DOHH2 (cell line): ENCODE results near the gene PPM1H.

Experiments used
- H3F3A ChIP-seq: fragments of 200-600 bp; sonication (generic), shearing (Covaris generic); 2 replicates; pipeline ENCODE4 v1.6.0; 2016; ENCODE audit warnings: antibody characterized with exemption, mild to moderate bottlenecking; ENCODE audit not compliant: control insufficient read depth, insufficient read depth
- H3K27ac ChIP-seq: fragments of 200-600 bp; sonication (generic); 2 replicates; pipeline ENCODE4 v1.5.1; 2014; ENCODE audit warnings: low read depth, mild to moderate bottlenecking, low read length, moderate library complexity
- H3K27me3 ChIP-seq: fragments of 200-600 bp; sonication (generic); 2 replicates; pipeline ENCODE4 v1.6.1; 2014; ENCODE audit warnings: mild to moderate bottlenecking, low read length, mixed read lengths; ENCODE audit not compliant: control insufficient read depth
- H3K36me3 ChIP-seq: fragments of 200-600 bp; sonication (generic); 2 replicates; pipeline ENCODE4 v1.6.1; 2014; ENCODE audit warnings: mild to moderate bottlenecking, low read length, moderate library complexity, mixed read lengths; ENCODE audit not compliant: control insufficient read depth
- H3K4me1 ChIP-seq: fragments of 200-600 bp; sonication (generic); 2 replicates; pipeline ENCODE4 v1.6.1; 2014; ENCODE audit warnings: mild to moderate bottlenecking, low read length, mixed read lengths; ENCODE audit not compliant: control insufficient read depth
- H3K4me2 ChIP-seq: fragments of 200-600 bp; sonication (generic); 2 replicates; pipeline ENCODE4 v1.6.0; 2014; ENCODE audit warnings: mild to moderate bottlenecking, low read length, moderate library complexity
- H3K4me3 ChIP-seq: fragments of 200-600 bp; sonication (generic); 2 replicates; pipeline ENCODE4 v1.5.1; 2014; ENCODE audit warnings: mild to moderate bottlenecking, low read length, mixed read lengths
- H3K79me2 ChIP-seq: fragments of 200-600 bp; sonication (generic); 2 replicates; pipeline ENCODE4 v1.6.1; 2014; ENCODE audit warnings: mild to moderate bottlenecking, low read length, mixed read lengths; ENCODE audit not compliant: control insufficient read depth
- H3K9me2 ChIP-seq: fragments of 200-600 bp; sonication (generic); replicated peaks from 2 replicates; pipeline ENCODE4 v1.6.1; 2014; ENCODE audit warnings: mild to moderate bottlenecking, low read length, mixed read lengths; ENCODE audit not compliant: control insufficient read depth
- H3K9me3 ChIP-seq: fragments of 200-600 bp; sonication (generic); 2 replicates; pipeline ENCODE4 v1.6.1; 2014; ENCODE audit warnings: antibody characterized with exemption, low read length, mixed read lengths; ENCODE audit not compliant: control insufficient read depth, insufficient read depth
- H4K20me1 ChIP-seq: fragments of 200-600 bp; sonication (generic); 2 replicates; pipeline ENCODE4 v1.6.0; 2014; ENCODE audit warnings: low read depth, mild to moderate bottlenecking, antibody characterized with exemption, low read length, moderate library complexity; ENCODE audit not compliant: control insufficient read depth, insufficient read depth
- CTCF ChIP-seq: fragments of 200-600 bp; sonication (generic); IDR thresholded peaks from one replicate; pipeline ENCODE4 v1.5.1; 2014; ENCODE audit warnings: antibody characterized with exemption, mild to moderate bottlenecking, low read depth, low read length; ENCODE audit not compliant: poor library complexity, severe bottlenecking
- EZH2phosphoT487 ChIP-seq: fragments of 200-600 bp; sonication (generic); IDR thresholded peaks from 2 replicates; pipeline ENCODE4 v1.6.1; 2017; ENCODE audit warnings: borderline replicate concordance, mild to moderate bottlenecking, antibody characterized with exemption, low read length, moderate library complexity, mixed read lengths

PPM1H gene

DNA sequence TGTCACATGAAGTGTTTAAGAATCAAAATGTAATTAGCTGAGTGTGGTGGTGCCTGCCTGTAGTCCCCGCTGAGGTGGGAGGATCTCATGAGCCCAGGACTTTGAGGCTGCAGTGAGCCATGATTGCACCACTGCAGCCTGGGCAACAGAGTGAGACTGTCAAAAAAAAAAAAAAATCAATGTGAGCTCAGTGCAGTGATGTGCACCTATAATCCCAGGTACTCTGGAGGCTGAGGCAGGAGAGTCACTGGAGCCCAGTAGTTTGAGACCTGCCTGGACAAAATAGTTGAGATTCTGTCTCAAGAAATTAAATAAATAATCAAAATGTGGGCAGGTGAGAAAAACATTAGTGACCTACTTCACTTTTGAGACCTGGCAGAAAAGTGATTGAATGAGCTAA is 328.3 kb downstream of the PPM1H start:
- Histone ChIP-seq H3K79me2 (peaks cover 38% of the 10 kb centered on the region), H3K36me3 (peaks cover 28% of the 10 kb centered on the region)

DNA sequence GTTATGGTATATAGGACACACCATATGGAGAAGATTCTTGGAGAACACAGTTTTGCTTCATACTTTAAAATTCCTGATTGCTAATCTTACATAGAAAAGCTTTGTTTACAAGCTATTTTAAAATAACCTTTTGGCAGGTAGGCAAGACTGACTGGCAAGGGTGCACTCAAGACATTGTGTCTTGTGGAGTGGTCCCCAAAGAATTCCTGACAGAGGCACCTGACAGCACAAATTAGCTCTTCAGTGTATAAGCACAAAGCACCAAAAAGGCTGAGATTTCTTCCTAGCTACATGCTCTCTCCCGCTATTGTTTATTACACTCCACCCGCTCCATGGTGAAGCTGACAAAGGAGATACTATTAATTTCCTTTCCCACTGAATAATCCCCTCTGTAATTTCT is 329.0 kb downstream of the PPM1H start:
- no peak overlapping the region for H3K4me2 ChIP-seq
- no peak overlapping the region for H3K4me3 ChIP-seq
- peaks cover 5% of the 10 kb centered on the region; the same call in 1 of the 2 replicates for H3F3A ChIP-seq
- H4K20me1 ChIP-seq = 0 out of 2 replicates have a peak, but pooled peaks cover 4% of the 10 kb centered on the region
- peaks cover 27% of the 10 kb centered on the region for H3K4me1 ChIP-seq
- H3K27me3 ChIP-seq = no peaks in the 10 kb centered on the region
- TF ChIP-seq CTCF (no peak), EZH2phosphoT487 (no peak)
- no peaks in the 10 kb centered on the region for H3K9me2 ChIP-seq
- no peaks in the 10 kb centered on the region for H3K9me3 ChIP-seq
- peaks cover 38% of the 10 kb centered on the region for H3K79me2 ChIP-seq
- peaks cover 28% of the 10 kb centered on the region for H3K36me3 ChIP-seq
- no peak overlapping the region for H3K27ac ChIP-seq

More for the DNA sequence above, 328.3 kb downstream of the PPM1H start:
- Histone ChIP-seq H3F3A (peaks cover 5% of the 10 kb centered on the region; the same call in 1 of the 2 replicates), H3K9me2 (no peaks in the 10 kb centered on the region), H4K20me1 (0 out of 2 replicates have a peak, but pooled peaks cover 4% of the 10 kb centered on the region), H3K27me3 (no peaks in the 10 kb centered on the region), H3K4me2 (no peak overlapping the region), H3K27ac (no peak overlapping the region), H3K9me3 (no peaks in the 10 kb centered on the region), H3K4me3 (no peak overlapping the region), H3K4me1 (peaks cover 21% of the 10 kb centered on the region)
- TF ChIP-seq CTCF (no peak), EZH2phosphoT487 (no peak)

DNA sequence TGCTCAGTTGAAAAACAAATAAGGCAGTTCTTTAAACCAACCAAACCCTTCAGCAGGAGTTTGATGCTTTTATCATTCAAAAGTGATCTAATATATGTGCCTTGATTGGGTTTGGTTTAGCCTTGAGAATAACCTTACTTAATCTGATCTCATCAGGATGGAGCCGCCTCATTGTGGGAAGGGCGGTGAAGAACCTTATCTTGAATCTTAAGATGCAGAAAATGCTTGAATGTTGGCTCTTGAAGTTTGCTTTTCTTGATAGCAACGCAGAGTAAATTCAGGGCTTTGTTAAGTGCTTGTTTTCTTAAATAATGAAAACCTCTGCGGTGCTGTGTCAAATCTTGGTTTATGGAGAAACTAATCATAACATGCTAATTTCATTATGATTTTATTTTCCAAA is 330.1 kb downstream of the PPM1H start:
- peaks cover 9% of the 10 kb centered on the region for H3F3A ChIP-seq
- H4K20me1 ChIP-seq = 0 out of 2 replicates have a peak, but pooled peaks cover 4% of the 10 kb centered on the region
- no peak overlapping the region for H3K27ac ChIP-seq
- peak overlapping the region; percentile 93 for H3K4me3 ChIP-seq
- H3K9me3 ChIP-seq = no peaks in the 10 kb centered on the region
- H3K9me2 ChIP-seq = no peaks in the 10 kb centered on the region
- TF ChIP-seq CTCF = no peak
- TF ChIP-seq EZH2phosphoT487 = no peak
- peaks cover 28% of the 10 kb centered on the region for H3K36me3 ChIP-seq
- peaks cover 38% of the 10 kb centered on the region for H3K79me2 ChIP-seq
- H3K4me2 ChIP-seq = peak overlapping the region; percentile 70
- peaks cover 35% of the 10 kb centered on the region for H3K4me1 ChIP-seq
- H3K27me3 ChIP-seq = no peaks in the 10 kb centered on the region
